ENCODE measurements around the gene PPP1R3G. TPM values are rescaled to one million over a fixed set of nuclear protein-coding genes. Genes with fewer than 3 reads are reported as not detected.
"Not testable (repeated sequence)": the region's sequence is repeated elsewhere in the genome, so short reads cannot be mapped to it uniquely, and the experiment has no call there.

PPP1R3G gene
- total RNA-seq, 2 donors from 2014 or later: 1.0 to 5.5 TPM

DNA sequence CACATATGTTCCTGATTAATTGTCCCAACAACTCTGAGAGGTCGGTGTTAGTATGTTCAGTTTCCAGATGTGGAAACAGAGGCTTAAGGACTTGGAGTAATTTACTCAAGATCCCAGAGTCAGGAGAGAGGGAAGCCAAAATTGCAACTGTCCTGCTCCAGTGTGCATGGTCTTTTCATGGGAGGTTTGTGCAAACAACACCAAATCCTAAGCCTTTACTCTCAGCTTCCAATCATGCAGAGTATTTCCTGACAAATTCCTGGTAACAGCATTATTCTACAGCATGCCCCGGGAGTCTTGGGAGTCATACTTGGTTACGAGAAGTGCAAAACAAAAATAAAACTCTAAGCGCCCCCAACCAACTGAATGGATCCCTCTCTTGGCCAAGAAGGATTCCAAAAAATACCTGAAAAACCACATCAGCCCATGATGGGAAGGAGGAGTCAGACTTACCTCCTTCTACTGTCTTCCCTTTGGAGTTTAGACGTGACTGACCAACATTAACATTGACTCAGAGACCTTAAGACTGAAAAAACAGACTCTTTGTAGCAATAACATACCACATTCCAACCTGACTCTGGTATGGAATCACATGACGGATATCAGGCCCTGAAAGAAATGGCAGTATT, 30.8 kb upstream of the PPP1R3G start:
- H3K27me3 ChIP-seq: no peaks in the 10 kb centered on the region
- H3K9me3 ChIP-seq: no peaks in the 10 kb centered on the region
- H3K9ac ChIP-seq (ENCODE audit: low read depth in 2 of 2, low read length in 2 of 2): no peak overlapping the region
- no peaks in the 10 kb centered on the region for H3K4me1 ChIP-seq
- H3K27ac ChIP-seq: no peak overlapping the region
- no peak for DNase-seq
- H3K4me3 ChIP-seq: no peak overlapping the region
- TF ChIP-seq, protein P1, sequence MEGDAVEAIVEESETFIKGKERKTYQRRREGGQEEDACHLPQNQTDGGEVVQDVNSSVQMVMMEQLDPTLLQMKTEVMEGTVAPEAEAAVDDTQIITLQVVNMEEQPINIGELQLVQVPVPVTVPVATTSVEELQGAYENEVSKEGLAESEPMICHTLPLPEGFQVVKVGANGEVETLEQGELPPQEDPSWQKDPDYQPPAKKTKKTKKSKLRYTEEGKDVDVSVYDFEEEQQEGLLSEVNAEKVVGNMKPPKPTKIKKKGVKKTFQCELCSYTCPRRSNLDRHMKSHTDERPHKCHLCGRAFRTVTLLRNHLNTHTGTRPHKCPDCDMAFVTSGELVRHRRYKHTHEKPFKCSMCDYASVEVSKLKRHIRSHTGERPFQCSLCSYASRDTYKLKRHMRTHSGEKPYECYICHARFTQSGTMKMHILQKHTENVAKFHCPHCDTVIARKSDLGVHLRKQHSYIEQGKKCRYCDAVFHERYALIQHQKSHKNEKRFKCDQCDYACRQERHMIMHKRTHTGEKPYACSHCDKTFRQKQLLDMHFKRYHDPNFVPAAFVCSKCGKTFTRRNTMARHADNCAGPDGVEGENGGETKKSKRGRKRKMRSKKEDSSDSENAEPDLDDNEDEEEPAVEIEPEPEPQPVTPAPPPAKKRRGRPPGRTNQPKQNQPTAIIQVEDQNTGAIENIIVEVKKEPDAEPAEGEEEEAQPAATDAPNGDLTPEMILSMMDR (IDR thresholded peaks at IDR 0.05): no peak
- intact Hi-C loops (cut with DNase I): no loop called here
- H3K36me3 ChIP-seq: no peaks in the 10 kb centered on the region

- Histone ChIP-seq H3K4me1 (no peaks in the 10 kb centered on the region), H3K27ac (no peak overlapping the region), H3K9me3 (no peaks in the 10 kb centered on the region), H3K4me3 (no peak overlapping the region), H3K27me3 (no peaks in the 10 kb centered on the region), H3K9ac (ENCODE audit: low read depth in 2 of 2, low read length in 2 of 2) (no peak overlapping the region), H3K36me3 (no peaks in the 10 kb centered on the region)
- TF ChIP-seq, protein P1 (IDR thresholded peaks at IDR 0.05): no peak
- DNase-seq: no peak
- intact Hi-C loops (cut with DNase I): loop anchor here (5.0 kb wide), 1 partner anchor 62 kb away; no protein-coding TSS in a partner anchor
These were observed 30.0 kb upstream of the PPP1R3G start for GRCh38 chr6:5055118-5055517.

- Histone ChIP-seq H3K27me3 (no peaks in the 10 kb centered on the region), H3K4me1 (no peaks in the 10 kb centered on the region), H3K36me3 (no peaks in the 10 kb centered on the region), H3K9me3 (no peaks in the 10 kb centered on the region), H3K9ac (ENCODE audit: low read depth in 2 of 2, low read length in 2 of 2) (no peak overlapping the region), H3K4me3 (no peak overlapping the region), H3K27ac (no peak overlapping the region)
- TF ChIP-seq, protein P1 (IDR thresholded peaks at IDR 0.05): no peak
- intact Hi-C loops (cut with DNase I): loop anchor here (5.0 kb wide), 1 partner anchor 59 kb away; no protein-coding TSS in a partner anchor
- no peak for DNase-seq
These were observed 26.9 kb upstream of the PPP1R3G start for GRCh38 chr6:5058254-5058653.

- Histone ChIP-seq H3K4me3 (no peak overlapping the region), H3K9ac (ENCODE audit: low read depth in 2 of 2, low read length in 2 of 2) (no peak overlapping the region), H3K27ac (peak overlapping the region; percentile 57), H3K9me3 (no peaks in the 10 kb centered on the region), H3K36me3 (no peaks in the 10 kb centered on the region), H3K27me3 (no peaks in the 10 kb centered on the region), H3K4me1 (no peaks in the 10 kb centered on the region)
- TF ChIP-seq, protein P1 (IDR thresholded peaks at IDR 0.05): no peak
- intact Hi-C loops (cut with DNase I): loop anchor here (5.0 kb wide), 1 partner anchor 58 kb away; no protein-coding TSS in a partner anchor
- DNase-seq: peak; percentile 63
These were observed 25.9 kb upstream of the PPP1R3G start for GRCh38 chr6:5059036-5059896.

- not testable (repeated sequence) for H3K9ac ChIP-seq (ENCODE audit: low read depth in 2 of 2, low read length in 2 of 2)
These were observed 24.7 kb upstream of the PPP1R3G start for GRCh38 chr6:5060439-5060838.

More at GRCh38 chr6:5060439-5060838, 24.7 kb upstream of the PPP1R3G start:
- H3K27me3 ChIP-seq; DNase-seq; H3K36me3 ChIP-seq; H3K4me3 ChIP-seq; intact Hi-C loops (cut with DNase I); H3K27ac ChIP-seq; H3K4me1 ChIP-seq; H3K9me3 ChIP-seq: not testable (repeated sequence)

All from colonic mucosa (tissue), 4 donors.